ENCODE measurements around the gene MPPE1. TPM values are rescaled to one million over a fixed set of nuclear protein-coding genes. Genes with fewer than 3 reads are reported as not detected.

The MPPE1 gene
- total and polyA plus RNA-seq, 9 of the 15 experiments (the other 6 are each of a cell fraction or from before 2014, with no cell fraction given), result 10.7 to 19.5 (median 13.3) TPM

- Histone ChIP-seq H3K9me1 (ENCODE audit: control insufficient read depth, insufficient read depth, low read length) (no peaks in the 10 kb centered on the region), H3K4me3 (no peak overlapping the region), H3K4me1 (replicated peaks in 1 of 2; ENCODE audit: control insufficient read depth in 2 of 2, insufficient read depth in 2 of 2, low read length in 2 of 2) (no peaks in the 10 kb centered on the region), H3K4me2 (ENCODE audit: insufficient read depth, low read length) (no peak overlapping the region), H3K9me3 (replicated peaks; ENCODE audit: control insufficient read depth, insufficient read depth, low read depth, low read length) (no peaks in the 10 kb centered on the region), H3K36me3 (ENCODE audit: control insufficient read depth, insufficient read depth, low read length) (no peaks in the 10 kb centered on the region), H3K27me3 (ENCODE audit: control insufficient read depth in 2 of 2, insufficient read depth in 2 of 2, low read length in 2 of 2) (peaks cover 0 to 6% of the 10 kb centered on the region in 2 experiments; a peak in 2 of 5 replicates), H3K9ac (ENCODE audit: insufficient read depth in 1 of 2, low read depth in 2 of 2, low read length in 2 of 2) (no peak overlapping the region), H4K20me1 (replicated peaks; ENCODE audit: control insufficient read depth, insufficient read depth, low read length) (no peaks in the 10 kb centered on the region), H2AFZ (ENCODE audit: low read depth, low read length) (no peak overlapping the region), H3K79me2 (ENCODE audit: control insufficient read depth, insufficient read depth, low read length) (no peaks in the 10 kb centered on the region), H3K27ac (ENCODE audit: extremely low read depth, low read depth, low read length) (no peak overlapping the region)
- BruUV-seq (replicated peaks), result no TSS peak
- FAIRE-seq (no peak), ATAC-seq (no peak), DNase-seq (ENCODE audit: extremely low read depth in 1 of 4, low spot score in 3 of 4) (no peak)
- intact Hi-C loops (cut with micrococcal nuclease) (no loop called here), in situ Hi-C loops (cut with MboI) (no loop called here)
- ChIA-PET POLR2A (interaction anchor here (1.2 kb wide), 1 partner anchor 9 kb away, joined by 7 read pairs; no protein-coding TSS in a partner anchor), CTCF (ENCODE audit: low intra/inter-chr PET ratio) (interaction anchor here (0.6 kb wide), 1 partner anchor 241 kb away, joined by 4 read pairs; no protein-coding TSS in a partner anchor)
- WGBS (ENCODE audit: insufficient coverage, low coverage, missing lambda C conversion rate), result 39% methylated on average over 2 of the region's 2 CpGs
- no peak for TF ChIP-seq SLC30A9 (CRISPR knock-in tag; IDR thresholded peaks at IDR 0.05)
These were observed 32.8 kb upstream of the MPPE1 start for GRCh38 chr18:11940956-11941355.

- H3K9me1 ChIP-seq (ENCODE audit: control insufficient read depth, insufficient read depth, low read length), result no peaks in the 10 kb centered on the region
- no peaks in the 10 kb centered on the region for H3K4me1 ChIP-seq (replicated peaks in 1 of 2; ENCODE audit: control insufficient read depth in 2 of 2, insufficient read depth in 2 of 2, low read length in 2 of 2)
- no peak overlapping the region for H3K9ac ChIP-seq (ENCODE audit: insufficient read depth in 1 of 2, low read depth in 2 of 2, low read length in 2 of 2)
- WGBS (ENCODE audit: insufficient coverage, low coverage, missing lambda C conversion rate), result 0% methylated on average over 4 of the region's 4 CpGs
- no peak overlapping the region for H3K4me3 ChIP-seq
- in situ Hi-C loops (cut with MboI), result loop anchor here (5.0 kb wide), 1 partner anchor 59 kb away; no protein-coding TSS in a partner anchor
- ChIA-PET POLR2A (interaction anchor here (0.7 to 1.2 kb wide), 2 partner anchors 14 to 43 kb away, joined by 3 to 4 read pairs; no protein-coding TSS in a partner anchor), CTCF (ENCODE audit: low intra/inter-chr PET ratio) (interaction anchor here (0.7 to 2.9 kb wide), 6 partner anchors 54 to 138 kb away, joined by 3 to 30 read pairs (median 5); no protein-coding TSS in a partner anchor)
- H3K36me3 ChIP-seq (ENCODE audit: control insufficient read depth, insufficient read depth, low read length), result no peaks in the 10 kb centered on the region
- intact Hi-C loops (cut with micrococcal nuclease), result loop anchor here (1.0 kb wide), 1 partner anchor 57 kb away; no protein-coding TSS in a partner anchor
- no peak overlapping the region for H3K27ac ChIP-seq (ENCODE audit: extremely low read depth, low read depth, low read length)
- H2AFZ ChIP-seq (ENCODE audit: low read depth, low read length), result no peak overlapping the region
- H4K20me1 ChIP-seq (replicated peaks; ENCODE audit: control insufficient read depth, insufficient read depth, low read length), result no peaks in the 10 kb centered on the region
- ATAC-seq (peak; percentile 83), FAIRE-seq (peak; percentile 89), DNase-seq (ENCODE audit: extremely low read depth in 1 of 4, low spot score in 3 of 4) (peak; percentile 61 to 82 (median 64))
- no TSS peak for BruUV-seq (replicated peaks)
- H3K27me3 ChIP-seq (ENCODE audit: control insufficient read depth in 2 of 2, insufficient read depth in 2 of 2, low read length in 2 of 2), result peaks cover 0 to 6% of the 10 kb centered on the region in 2 experiments; a peak in 2 of 5 replicates
- H3K4me2 ChIP-seq (ENCODE audit: insufficient read depth, low read length), result no peak overlapping the region
- no peaks in the 10 kb centered on the region for H3K9me3 ChIP-seq (replicated peaks; ENCODE audit: control insufficient read depth, insufficient read depth, low read depth, low read length)
- no peaks in the 10 kb centered on the region for H3K79me2 ChIP-seq (ENCODE audit: control insufficient read depth, insufficient read depth, low read length)
- TF ChIP-seq RAD21 (CRISPR knock-in tag; conservative IDR thresholded peaks at IDR 0.05 in 1 of 2, IDR thresholded peaks at IDR 0.05 in 1 of 2) (peak; percentile 81 to 96), DEAF1 (CRISPR knock-in tag; IDR thresholded peaks at IDR 0.05) (peak; percentile 71; the same call in 1 of the 2 replicates), ATF7 (IDR thresholded peaks at IDR 0.05) (0 out of 2 replicates have a peak, but pooled peaks have one; percentile 14), ARID3A (IDR thresholded peaks at IDR 0.05; ENCODE audit: borderline replicate concordance, low read depth, low read length) (peak; percentile 91), HMBOX1 (IDR thresholded peaks at IDR 0.05) (0 out of 2 replicates have a peak, but pooled peaks have one; percentile 25), KDM5B (IDR thresholded peaks at IDR 0.05; ENCODE audit: insufficient replicate concordance, low read depth, low read length) (no peak)
These were observed 29.9 kb upstream of the MPPE1 start for GRCh38 chr18:11937874-11938478.
